NCI-H2196 treated with DMSO at 0.1 percent for 48 hours (cell line): Measurements from ENCODE around the gene KBTBD6.
"Not testable (repeated sequence)": the region's sequence is repeated elsewhere in the genome, so short reads cannot be mapped to it uniquely, and the experiment has no call there.

Experiments used
- DNase-seq: peaks from one replicate; lab custom pipeline; 2025; ENCODE audit not compliant: unreplicated experiment; lab: John Stamatoyannopoulos, UW

Gene KBTBD6, protein sequence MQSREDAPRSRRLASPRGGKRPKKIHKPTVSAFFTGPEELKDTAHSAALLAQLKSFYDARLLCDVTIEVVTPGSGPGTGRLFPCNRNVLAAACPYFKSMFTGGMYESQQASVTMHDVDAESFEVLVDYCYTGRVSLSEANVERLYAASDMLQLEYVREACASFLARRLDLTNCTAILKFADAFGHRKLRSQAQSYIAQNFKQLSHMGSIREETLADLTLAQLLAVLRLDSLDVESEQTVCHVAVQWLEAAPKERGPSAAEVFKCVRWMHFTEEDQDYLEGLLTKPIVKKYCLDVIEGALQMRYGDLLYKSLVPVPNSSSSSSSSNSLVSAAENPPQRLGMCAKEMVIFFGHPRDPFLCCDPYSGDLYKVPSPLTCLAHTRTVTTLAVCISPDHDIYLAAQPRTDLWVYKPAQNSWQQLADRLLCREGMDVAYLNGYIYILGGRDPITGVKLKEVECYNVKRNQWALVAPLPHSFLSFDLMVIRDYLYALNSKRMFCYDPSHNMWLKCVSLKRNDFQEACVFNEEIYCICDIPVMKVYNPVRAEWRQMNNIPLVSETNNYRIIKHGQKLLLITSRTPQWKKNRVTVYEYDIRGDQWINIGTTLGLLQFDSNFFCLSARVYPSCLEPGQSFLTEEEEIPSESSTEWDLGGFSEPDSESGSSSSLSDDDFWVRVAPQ

DNA sequence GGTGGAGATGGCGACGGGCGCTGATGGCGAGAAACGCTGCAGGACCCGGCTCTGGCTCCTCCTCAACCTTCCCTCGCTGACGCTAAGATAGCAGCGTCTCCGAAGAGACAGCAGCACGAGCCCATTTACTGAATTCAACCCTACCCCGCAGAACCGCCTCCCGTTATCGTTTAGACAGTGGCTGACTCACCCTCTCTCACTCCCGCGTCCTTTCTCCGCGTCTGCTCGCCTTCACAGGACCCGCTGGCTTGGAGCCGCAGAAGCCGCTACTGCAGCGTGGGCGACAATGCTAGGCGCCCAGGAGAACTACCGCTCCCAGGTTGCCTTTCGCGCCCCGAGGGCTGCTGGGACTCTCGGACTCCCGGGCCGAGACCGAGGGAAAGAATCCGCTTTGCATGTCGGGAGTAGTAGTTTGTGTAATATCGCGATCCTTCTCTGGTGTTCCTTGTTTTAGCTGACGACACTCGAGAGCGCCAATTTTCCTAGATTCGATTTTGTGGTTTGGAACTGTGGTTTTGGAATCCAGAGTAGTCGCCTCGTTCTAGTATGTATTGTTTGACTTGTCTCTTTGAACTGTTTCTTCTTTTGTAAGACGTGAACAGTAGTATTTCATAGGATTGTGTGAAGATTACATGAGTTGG, at the start of gene KBTBD6:
TSS of gene KBTBD6 (minus strand) at position 291 of the 641 bp plus-strand sequence. CDS start 291 bp downstream, outside the sequence.
- DNase-seq, result peak; percentile 84

GRCh38 chr13:41182231-41182630, 49.6 kb upstream of the KBTBD6 start:
- no peak for DNase-seq

GRCh38 chr13:41179593-41180250, 47.1 kb upstream of the KBTBD6 start:
- no peak for DNase-seq

GRCh38 chr13:41178040-41178439, 45.4 kb upstream of the KBTBD6 start:
- DNase-seq, result no peak

- no peak for DNase-seq
Measured at GRCh38 chr13:41177616-41178015, 45.0 kb upstream of the KBTBD6 start.

- DNase-seq, result not testable (repeated sequence)
Measured at GRCh38 chr13:41175576-41175975, 43.0 kb upstream of the KBTBD6 start.

DNA sequence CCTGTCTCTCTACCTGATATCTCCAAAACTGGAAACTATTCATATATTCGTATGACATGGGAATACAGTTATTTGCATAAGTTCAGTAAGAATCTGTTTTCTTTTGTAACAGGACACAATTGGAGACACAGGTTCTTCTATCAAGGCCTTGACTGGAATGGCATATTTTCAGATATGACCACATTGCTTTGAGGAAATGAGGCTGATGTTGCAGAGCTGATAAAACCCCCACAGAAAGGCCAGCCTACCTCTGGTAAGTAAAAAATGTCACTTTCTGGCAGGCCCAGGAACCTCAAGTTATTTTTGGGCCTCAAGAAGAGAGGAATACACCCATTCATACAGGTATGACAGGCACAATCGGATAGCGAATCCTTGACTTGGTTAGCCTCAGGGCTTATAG, 29.5 kb upstream of the KBTBD6 start:
- DNase-seq, result no peak

GRCh38 chr13:41159174-41159573, 26.6 kb upstream of the KBTBD6 start:
- DNase-seq, result no peak

GRCh38 chr13:41157048-41157717, 24.6 kb upstream of the KBTBD6 start:
- no peak for DNase-seq

DNA sequence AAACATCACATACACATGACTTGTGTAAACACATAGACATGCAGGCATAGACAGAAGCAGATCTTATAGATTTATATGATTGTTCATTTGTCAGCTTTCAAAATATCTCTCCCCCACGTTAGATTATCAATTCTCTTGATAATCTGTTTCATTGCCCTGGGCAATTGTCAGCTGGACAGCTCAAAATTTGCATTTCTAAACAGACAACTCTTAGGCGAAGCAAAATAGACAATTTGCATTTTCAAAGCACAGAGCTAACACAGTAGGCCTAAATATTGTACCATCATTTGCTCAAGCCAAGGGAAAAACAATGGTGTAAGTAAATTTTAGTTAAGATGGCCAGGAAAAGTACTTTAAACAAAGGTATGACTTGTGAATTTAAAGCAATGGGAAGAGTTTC, 24.0 kb upstream of the KBTBD6 start:
- DNase-seq, result no peak

DNA sequence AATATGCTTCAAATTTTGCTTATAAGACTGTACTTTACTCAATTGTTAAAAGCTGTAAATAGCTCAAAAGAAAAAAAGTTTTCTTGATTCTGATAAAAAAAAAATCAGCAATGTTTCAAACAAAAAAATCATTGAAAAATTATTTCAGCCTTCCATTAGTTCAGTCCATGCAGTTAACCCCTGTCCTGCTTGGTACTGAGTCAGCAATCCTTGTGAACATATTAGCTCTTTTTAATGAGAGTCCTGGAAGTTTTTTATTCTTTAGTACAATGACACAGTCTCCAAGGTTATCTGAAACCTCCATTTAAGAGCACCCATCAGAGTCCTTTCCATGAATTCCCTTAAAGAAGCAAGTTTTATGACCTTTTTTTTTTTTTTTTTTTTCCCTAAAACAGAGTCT, 21.4 kb upstream of the KBTBD6 start:
- DNase-seq, result no peak

GRCh38 chr13:41152005-41152404, 19.4 kb upstream of the KBTBD6 start:
- DNase-seq, result no peak

GRCh38 chr13:41150058-41150457, 17.5 kb upstream of the KBTBD6 start:
- no peak for DNase-seq

- DNase-seq, result no peak
Measured at GRCh38 chr13:41148419-41149283, 16.0 kb upstream of the KBTBD6 start.

DNA sequence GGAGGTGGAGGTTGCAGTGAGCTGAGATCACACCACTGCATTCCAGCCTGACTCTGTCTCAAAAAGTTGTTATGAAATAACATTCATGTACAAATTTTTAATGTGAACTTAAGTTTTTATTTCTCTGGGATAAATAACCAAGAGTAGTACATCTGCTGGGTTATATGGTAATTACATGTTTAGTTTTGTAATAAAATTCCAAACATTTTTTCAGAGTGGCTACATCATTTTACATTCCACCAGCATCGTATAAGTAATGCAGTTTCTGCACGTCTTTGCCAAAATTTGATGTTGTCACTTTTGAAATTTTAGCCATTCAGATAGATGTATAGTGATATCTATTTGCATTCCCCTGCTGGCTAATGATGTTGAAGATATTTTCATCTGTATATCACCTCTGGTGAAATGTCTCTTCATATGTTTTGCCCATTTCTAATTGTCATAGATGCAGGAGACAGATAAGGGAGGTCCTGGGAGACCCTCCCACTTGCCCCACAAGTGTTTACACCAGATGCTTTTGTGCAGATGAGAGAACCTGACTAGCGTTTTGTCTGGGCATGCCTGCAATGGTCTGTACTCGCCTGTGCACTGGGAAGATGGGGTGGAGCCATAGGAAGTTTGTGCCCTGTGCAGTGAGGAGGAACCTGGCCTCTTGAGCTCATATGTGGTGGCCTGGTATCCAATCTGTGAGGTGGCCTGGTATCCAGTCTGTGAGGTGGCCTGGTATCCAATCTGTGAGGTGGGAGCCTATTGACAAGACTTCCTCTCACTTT, 12.7 kb upstream of the KBTBD6 start:
- DNase-seq, result no peak

DNA sequence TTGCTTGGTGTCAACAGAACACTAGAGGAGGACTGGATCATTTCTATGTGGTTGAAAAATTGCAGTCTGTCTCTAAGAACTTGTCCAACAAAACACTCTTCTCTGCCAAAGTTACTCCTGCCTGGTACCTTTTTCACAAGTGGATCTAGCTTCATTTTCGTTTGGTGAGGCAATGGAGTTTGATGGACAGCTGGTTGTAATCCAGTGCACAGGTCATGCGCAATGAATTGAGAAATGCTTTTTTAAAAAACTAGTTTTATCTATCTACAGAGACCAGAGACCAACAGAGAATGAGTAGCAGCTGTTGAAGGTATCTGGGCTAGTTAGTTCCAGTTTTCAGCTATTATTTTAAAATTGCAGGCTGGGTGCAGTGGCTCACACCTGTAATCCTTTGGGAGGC, 12.0 kb upstream of the KBTBD6 start:
- DNase-seq, result no peak

GRCh38 chr13:41139296-41139966, 6.8 kb upstream of the KBTBD6 start:
- DNase-seq, result no peak

DNA sequence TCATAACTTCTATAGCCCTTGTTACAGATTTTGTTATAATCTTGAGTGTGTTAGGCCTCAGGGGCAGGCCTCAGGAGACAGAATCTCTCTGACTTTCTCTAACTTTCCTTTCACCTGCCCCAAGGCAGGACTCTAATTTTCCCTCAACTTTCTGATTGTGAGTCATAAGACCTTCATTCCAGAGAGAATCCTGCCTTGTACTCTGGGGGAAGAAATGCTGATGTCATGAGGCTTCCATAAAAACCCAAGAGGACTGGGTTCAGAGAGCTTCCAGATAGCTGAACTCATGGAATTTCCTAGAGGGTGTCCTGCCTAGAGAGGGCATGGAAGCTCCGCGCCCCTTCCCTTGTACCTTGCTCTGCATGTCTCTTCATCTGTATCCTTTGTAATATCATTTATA, 5.3 kb upstream of the KBTBD6 start:
- DNase-seq, result no peak

DNA sequence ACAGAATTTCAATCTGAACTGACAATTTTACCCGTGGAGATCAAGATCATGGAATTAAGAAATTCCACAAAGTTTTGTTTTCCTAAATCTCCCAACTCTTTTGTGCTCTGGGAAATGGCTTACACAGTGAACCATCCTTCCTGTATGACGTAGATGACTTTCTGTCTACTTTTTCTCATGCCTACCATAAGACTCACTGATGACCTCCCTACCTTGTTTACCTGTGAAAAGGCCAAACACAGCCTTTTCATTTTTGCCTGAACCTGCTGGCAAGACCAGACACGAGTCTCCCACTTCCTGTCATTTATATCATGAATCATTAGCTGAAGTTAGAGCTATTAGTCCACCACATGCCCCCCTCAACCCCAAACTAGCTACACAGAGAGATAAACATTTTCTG, 4.6 kb upstream of the KBTBD6 start:
- DNase-seq, result no peak
